ENCODE measurements around the gene DNAAF9. TPM values are rescaled to one million over a fixed set of nuclear protein-coding genes. Genes with fewer than 3 reads are reported as not detected.

DNAAF9 gene
- total and polyA plus RNA-seq, 2 donors (not counting 3 experiments of a cell fraction or from before 2014, with no cell fraction given) = 7.6 to 20.9 TPM

DNA sequence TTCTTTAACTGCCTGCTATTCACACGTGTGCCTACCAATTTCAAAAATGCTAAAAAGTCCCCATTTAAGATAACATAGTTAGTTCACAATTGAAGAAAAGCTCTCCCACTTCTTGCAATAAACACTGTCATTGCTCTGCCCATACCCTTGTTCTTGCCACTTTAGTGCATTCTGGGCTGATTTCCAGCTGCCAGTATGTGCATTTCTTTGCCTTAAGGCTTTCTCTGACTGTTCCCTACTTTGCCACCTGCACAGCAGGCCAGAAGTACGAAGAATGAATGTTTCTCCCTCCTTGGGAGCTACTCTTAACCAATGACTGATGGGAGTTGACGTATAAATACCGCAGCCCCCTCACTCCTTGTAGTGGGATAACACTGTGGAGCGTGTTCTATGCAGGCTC, 47.4 kb upstream of the DNAAF9 start:
- POLR2A ChIA-PET = no interaction called here
- Histone ChIP-seq H3K27ac (ENCODE audit: insufficient read depth, low read depth, low read length) (no peak overlapping the region), H3K27me3 (ENCODE audit: control insufficient read depth in 2 of 2, insufficient read depth in 2 of 2, low read length in 2 of 2) (peaks cover 15 to 17% of the 10 kb centered on the region in 2 experiments), H3K9ac (replicated peaks; ENCODE audit: extremely low read depth, insufficient read depth, low read length) (no peak overlapping the region), H3K4me1 (ENCODE audit: control insufficient read depth, extremely low read depth, insufficient read depth, low read length) (no peaks in the 10 kb centered on the region), H3K4me3 (replicated peaks in 1 of 3; ENCODE audit: insufficient read depth in 1 of 3, low read depth in 1 of 3, low read length in 3 of 3) (no peak overlapping the region), H3K36me3 (ENCODE audit: control insufficient read depth in 2 of 2, extremely low read depth in 1 of 2, insufficient read depth in 2 of 2, low read length in 2 of 2) (no peaks in the 10 kb centered on the region), H2AFZ (ENCODE audit: low read depth, low read length) (no peak overlapping the region), H3K4me2 (ENCODE audit: insufficient read depth, low read length) (no peak overlapping the region), H3K79me2 (ENCODE audit: control insufficient read depth, insufficient read depth, low read length) (no peaks in the 10 kb centered on the region), H4K20me1 (replicated peaks; ENCODE audit: control insufficient read depth, extremely low read depth, insufficient read depth, low read length) (no peaks in the 10 kb centered on the region), H3K9me3 (replicated peaks; ENCODE audit: control insufficient read depth, insufficient read depth, low read length) (no peaks in the 10 kb centered on the region), H3K9me1 (replicated peaks; ENCODE audit: control insufficient read depth, extremely low read depth, insufficient read depth, low read length) (no peaks in the 10 kb centered on the region)
- DNase-seq (ENCODE audit: low read depth, low spot score) = no peak
- no peak for FAIRE-seq
- no peak for TF ChIP-seq POLR2A (IDR thresholded peaks at IDR 0.05; ENCODE audit: low read depth, low read length)
- no peak for TF ChIP-seq FOS (IDR thresholded peaks at IDR 0.05; ENCODE audit: borderline replicate concordance, insufficient read depth, low read length)
- TF ChIP-seq JUN (IDR thresholded peaks at IDR 0.05; ENCODE audit: borderline replicate concordance, insufficient read depth, insufficient read length, low read depth) = no peak
- TF ChIP-seq MYC (IDR thresholded peaks at IDR 0.05; ENCODE audit: low read depth, low read length) = no peak
- no peak for TF ChIP-seq EZH2 (IDR thresholded peaks at IDR 0.05; ENCODE audit: borderline replicate concordance, low read depth, low read length, severe bottlenecking)
- no peak for TF ChIP-seq GATA2 (IDR thresholded peaks at IDR 0.05; ENCODE audit: insufficient read depth, insufficient read length, low read depth, low read length)
- TF ChIP-seq, protein P1, sequence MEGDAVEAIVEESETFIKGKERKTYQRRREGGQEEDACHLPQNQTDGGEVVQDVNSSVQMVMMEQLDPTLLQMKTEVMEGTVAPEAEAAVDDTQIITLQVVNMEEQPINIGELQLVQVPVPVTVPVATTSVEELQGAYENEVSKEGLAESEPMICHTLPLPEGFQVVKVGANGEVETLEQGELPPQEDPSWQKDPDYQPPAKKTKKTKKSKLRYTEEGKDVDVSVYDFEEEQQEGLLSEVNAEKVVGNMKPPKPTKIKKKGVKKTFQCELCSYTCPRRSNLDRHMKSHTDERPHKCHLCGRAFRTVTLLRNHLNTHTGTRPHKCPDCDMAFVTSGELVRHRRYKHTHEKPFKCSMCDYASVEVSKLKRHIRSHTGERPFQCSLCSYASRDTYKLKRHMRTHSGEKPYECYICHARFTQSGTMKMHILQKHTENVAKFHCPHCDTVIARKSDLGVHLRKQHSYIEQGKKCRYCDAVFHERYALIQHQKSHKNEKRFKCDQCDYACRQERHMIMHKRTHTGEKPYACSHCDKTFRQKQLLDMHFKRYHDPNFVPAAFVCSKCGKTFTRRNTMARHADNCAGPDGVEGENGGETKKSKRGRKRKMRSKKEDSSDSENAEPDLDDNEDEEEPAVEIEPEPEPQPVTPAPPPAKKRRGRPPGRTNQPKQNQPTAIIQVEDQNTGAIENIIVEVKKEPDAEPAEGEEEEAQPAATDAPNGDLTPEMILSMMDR (IDR thresholded peaks at IDR 0.05; ENCODE audit: extremely low read depth in 1 of 2, insufficient read depth in 1 of 2, low read depth in 1 of 2, low read length in 2 of 2) = no peak
- TF ChIP-seq, protein P2, sequence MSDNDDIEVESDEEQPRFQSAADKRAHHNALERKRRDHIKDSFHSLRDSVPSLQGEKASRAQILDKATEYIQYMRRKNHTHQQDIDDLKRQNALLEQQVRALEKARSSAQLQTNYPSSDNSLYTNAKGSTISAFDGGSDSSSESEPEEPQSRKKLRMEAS (IDR thresholded peaks at IDR 0.05; ENCODE audit: insufficient read depth, insufficient read length) = no peak
- no peak for TF ChIP-seq POLR2AphosphoS5 (IDR thresholded peaks at IDR 0.05; ENCODE audit: insufficient read depth, low read depth, low read length)
- dilution Hi-C loops (cut with MboI; ENCODE audit: extremely low pct_ligation_motif_present, low sequenced_read_pairs) (no loop called here), intact Hi-C loops (cut with micrococcal nuclease) (no loop called here)
- CTCF ChIA-PET = no interaction called here
- no TSS peak for BruUV-seq (replicated peaks)

All from endothelial cell of umbilical vein (primary cell).